Measurements from ENCODE around the gene MYO1E.
"Not testable (repeated sequence)": the region's sequence is repeated elsewhere in the genome, so short reads cannot be mapped to it uniquely, and the experiment has no call there.

The MYO1E gene

GRCh38 chr15:59162080-59162479 is 210.6 kb downstream of the MYO1E start:
- not testable (repeated sequence) for DNase-seq (ENCODE audit: low read depth)

GRCh38 chr15:59160880-59161593 is 211.6 kb downstream of the MYO1E start:
- DNase-seq (ENCODE audit: low read depth), result no peak

GRCh38 chr15:59159210-59159609 is 213.5 kb downstream of the MYO1E start:
- no peak for DNase-seq (ENCODE audit: low read depth)

- DNase-seq (ENCODE audit: low read depth), result no peak
These were observed 214.0 kb downstream of the MYO1E start for GRCh38 chr15:59158701-59159034.

GRCh38 chr15:59157840-59158700 is 214.6 kb downstream of the MYO1E start:
- no peak for DNase-seq (ENCODE audit: low read depth)

- no peak for DNase-seq (ENCODE audit: low read depth)
These were observed 215.3 kb downstream of the MYO1E start for GRCh38 chr15:59157396-59157795.

GRCh38 chr15:59155431-59155830 is 217.2 kb downstream of the MYO1E start:
- no peak for DNase-seq (ENCODE audit: low read depth)

GRCh38 chr15:59154243-59154642 is 218.4 kb downstream of the MYO1E start:
- no peak for DNase-seq (ENCODE audit: low read depth)

GRCh38 chr15:59153466-59153865 is 219.2 kb downstream of the MYO1E start:
- no peak for DNase-seq (ENCODE audit: low read depth)

- DNase-seq (ENCODE audit: low read depth), result no peak
These were observed 219.8 kb downstream of the MYO1E start for GRCh38 chr15:59152694-59153450.

GRCh38 chr15:59150185-59150584 is 222.5 kb downstream of the MYO1E start:
- DNase-seq (ENCODE audit: low read depth), result no peak

GRCh38 chr15:59148153-59148833 is 224.4 kb downstream of the MYO1E start:
- no peak for DNase-seq (ENCODE audit: low read depth)

GRCh38 chr15:59147666-59148065 is 225.0 kb downstream of the MYO1E start:
- DNase-seq (ENCODE audit: low read depth), result no peak

GRCh38 chr15:59144594-59144993 is 228.1 kb downstream of the MYO1E start:
- not testable (repeated sequence) for DNase-seq (ENCODE audit: low read depth)

- DNase-seq (ENCODE audit: low read depth), result no peak
These were observed 229.4 kb downstream of the MYO1E start for GRCh38 chr15:59143281-59143680.

GRCh38 chr15:59140422-59141226 is 232.0 kb downstream of the MYO1E start:
- no peak for DNase-seq (ENCODE audit: low read depth)

- DNase-seq (ENCODE audit: low read depth), result no peak
These were observed 234.4 kb downstream of the MYO1E start for GRCh38 chr15:59138243-59138642.

GRCh38 chr15:59137566-59137965 is 235.1 kb downstream of the MYO1E start:
- no peak for DNase-seq (ENCODE audit: low read depth)

GRCh38 chr15:59133929-59134427 is 238.7 kb downstream of the MYO1E start:
- no peak for DNase-seq (ENCODE audit: low read depth)

GRCh38 chr15:59131969-59132562 is 240.6 kb downstream of the MYO1E start:
- no peak for DNase-seq (ENCODE audit: low read depth)

- DNase-seq (ENCODE audit: low read depth), result no peak
These were observed 241.2 kb downstream of the MYO1E start for GRCh38 chr15:59131456-59131855.

All from GM04504 (cell line).